K562 (cell line): ENCODE results near the gene MDFIC. TPM values are rescaled to one million over a fixed set of nuclear protein-coding genes. Genes with fewer than 3 reads are reported as not detected.

Experiments used
- ATF6 ChIP-seq: sonication (generic); formaldehyde crosslinking; IDR thresholded peaks from 2 replicates; pipeline ENCODE4 v1.4.0; 2020; ENCODE audit warnings: mild to moderate bottlenecking, missing genetic modification reagents
- HMGN3 ChIP-seq: IDR thresholded peaks from 2 replicates; pipeline ENCODE4 v1.6.1; 2011; ENCODE audit warnings: borderline replicate concordance, low read depth, mild to moderate bottlenecking, mixed read lengths, low read length; ENCODE audit not compliant: insufficient read length; ENCODE audit errors: extremely low read depth
- KDM5B ChIP-seq: fragments of 200-600 bp; sonication (generic); IDR thresholded peaks from 2 replicates; pipeline ENCODE4 v1.6.1; 2012; ENCODE audit warnings: low read depth, mild to moderate bottlenecking, moderate library complexity, low read length, control low read depth, inconsistent platforms; ENCODE audit not compliant: insufficient replicate concordance
- MEF2A ChIP-seq: IDR thresholded peaks from 2 replicates; pipeline ENCODE4 v1.6.1; 2011; ENCODE audit warnings: low read depth, mild to moderate bottlenecking, low read length, moderate library complexity; ENCODE audit not compliant: control insufficient read depth
- POLR2AphosphoS5 ChIP-seq: IDR thresholded peaks from 2 replicates; pipeline ENCODE4 v1.6.1; 2011; ENCODE audit warnings: mild to moderate bottlenecking, low read depth, low read length, moderate library complexity; ENCODE audit not compliant: control insufficient read depth, insufficient read depth
- POLR2G ChIP-seq: fragments of 200-400 bp; formaldehyde crosslinking; IDR thresholded peaks from 2 replicates; pipeline ENCODE4 v1.6.1; 2017; ENCODE audit warnings: low read depth, mild to moderate bottlenecking, antibody characterized with exemption, low read length, moderate library complexity
- PRPF4 ChIP-seq: fragments of 200-400 bp; formaldehyde crosslinking; IDR thresholded peaks from one replicate; pipeline ENCODE4 v1.6.1; 2017; ENCODE audit warnings: low read length, low read depth, mild to moderate bottlenecking; ENCODE audit not compliant: insufficient read depth, poor library complexity, severe bottlenecking
- RBM34 ChIP-seq: fragments of 200-400 bp; formaldehyde crosslinking; IDR thresholded peaks from 2 replicates; pipeline ENCODE4 v1.6.1; 2018; ENCODE audit warnings: low read length, borderline replicate concordance; ENCODE audit not compliant: insufficient read depth
- SAP30 ChIP-seq: fragments of 200-600 bp; sonication (generic); IDR thresholded peaks from 2 replicates; pipeline ENCODE4 v1.6.1; 2012; ENCODE audit warnings: borderline replicate concordance, low read depth, mild to moderate bottlenecking, moderate library complexity, low read length, control low read depth, inconsistent platforms; ENCODE audit not compliant: insufficient read depth, poor library complexity, severe bottlenecking
- SIN3B ChIP-seq: fragments of 450-650 bp; IDR thresholded peaks from 2 replicates; pipeline ENCODE4 v1.6.1; 2017; ENCODE audit warnings: low read depth, mild to moderate bottlenecking, moderate library complexity
- TCF7 ChIP-seq: sonication (generic); IDR thresholded peaks from 2 replicates; pipeline ENCODE4 v1.6.1; 2016; ENCODE audit warnings: antibody characterized with exemption, borderline replicate concordance
- U2AF1 ChIP-seq: fragments of 200-400 bp; formaldehyde crosslinking; optimal IDR thresholded peaks from 2 replicates; pipeline ENCODE3; 2017; ENCODE audit warnings: mild to moderate bottlenecking, low read depth, low read length, moderate library complexity
- polyA plus RNA-seq, 8 experiments: library from polyadenylated mRNA; depleted of rRNA in 4 of 8; stranded (reverse) in 5 of 8; unstranded in 3 of 8; fragments of >200 nt; fragmentation: Nextera tagmentation in 2 of 8; fragmentation: Illumina TruSeq in 1 of 8; extraction: Ambion mirVana in 2 of 8; extraction: Trizol in 1 of 8; gene quantifications; 2 replicates each; pipeline versions ENCODE4 v1.2.1 to v1.2.3, GENCODE V29; 2011 to 2014; ENCODE audit warnings: inconsistent platforms in 1 of 8, missing spikeins in 1 of 8
- total RNA-seq, 7 experiments: library from RNA; depleted of rRNA in 6 of 7; stranded (reverse); fragments of >200 nt in 6 of 7; fragmentation: Illumina TruSeq in 2 of 7; extraction: Trizol in 2 of 7; gene quantifications; 2 replicates each; pipeline versions ENCODE4 v1.2.1 to v1.2.3, GENCODE V29; 2011 to 2021; ENCODE audit warnings: low replicate concordance in 1 of 7
- TF ChIP-seq, protein P1 (sequence below): fragments of 250-450 bp; sonication (Bioruptor Pico); IDR thresholded peaks from 2 replicates; pipeline ENCODE4 v1.4.0; 2020

Gene MDFIC
- total and polyA plus RNA-seq, 9 of the 15 experiments (the other 6 are each of a cell fraction or from before 2014, with no cell fraction given): 0.13 to 0.24 TPM; not detected in 7

GRCh38 chr7:114953724-114954123 is 31.8 kb downstream of the MDFIC start (continued):
- TF ChIP-seq KDM5B: no peak
- no peak for TF ChIP-seq U2AF1
- TF ChIP-seq TCF7: no peak
- TF ChIP-seq MEF2A: no peak
- TF ChIP-seq HMGN3: no peak
- TF ChIP-seq ATF6 (CRISPR knock-in tag): no peak
- no peak for TF ChIP-seq SAP30
- no peak for TF ChIP-seq POLR2AphosphoS5
- TF ChIP-seq, protein P1, sequence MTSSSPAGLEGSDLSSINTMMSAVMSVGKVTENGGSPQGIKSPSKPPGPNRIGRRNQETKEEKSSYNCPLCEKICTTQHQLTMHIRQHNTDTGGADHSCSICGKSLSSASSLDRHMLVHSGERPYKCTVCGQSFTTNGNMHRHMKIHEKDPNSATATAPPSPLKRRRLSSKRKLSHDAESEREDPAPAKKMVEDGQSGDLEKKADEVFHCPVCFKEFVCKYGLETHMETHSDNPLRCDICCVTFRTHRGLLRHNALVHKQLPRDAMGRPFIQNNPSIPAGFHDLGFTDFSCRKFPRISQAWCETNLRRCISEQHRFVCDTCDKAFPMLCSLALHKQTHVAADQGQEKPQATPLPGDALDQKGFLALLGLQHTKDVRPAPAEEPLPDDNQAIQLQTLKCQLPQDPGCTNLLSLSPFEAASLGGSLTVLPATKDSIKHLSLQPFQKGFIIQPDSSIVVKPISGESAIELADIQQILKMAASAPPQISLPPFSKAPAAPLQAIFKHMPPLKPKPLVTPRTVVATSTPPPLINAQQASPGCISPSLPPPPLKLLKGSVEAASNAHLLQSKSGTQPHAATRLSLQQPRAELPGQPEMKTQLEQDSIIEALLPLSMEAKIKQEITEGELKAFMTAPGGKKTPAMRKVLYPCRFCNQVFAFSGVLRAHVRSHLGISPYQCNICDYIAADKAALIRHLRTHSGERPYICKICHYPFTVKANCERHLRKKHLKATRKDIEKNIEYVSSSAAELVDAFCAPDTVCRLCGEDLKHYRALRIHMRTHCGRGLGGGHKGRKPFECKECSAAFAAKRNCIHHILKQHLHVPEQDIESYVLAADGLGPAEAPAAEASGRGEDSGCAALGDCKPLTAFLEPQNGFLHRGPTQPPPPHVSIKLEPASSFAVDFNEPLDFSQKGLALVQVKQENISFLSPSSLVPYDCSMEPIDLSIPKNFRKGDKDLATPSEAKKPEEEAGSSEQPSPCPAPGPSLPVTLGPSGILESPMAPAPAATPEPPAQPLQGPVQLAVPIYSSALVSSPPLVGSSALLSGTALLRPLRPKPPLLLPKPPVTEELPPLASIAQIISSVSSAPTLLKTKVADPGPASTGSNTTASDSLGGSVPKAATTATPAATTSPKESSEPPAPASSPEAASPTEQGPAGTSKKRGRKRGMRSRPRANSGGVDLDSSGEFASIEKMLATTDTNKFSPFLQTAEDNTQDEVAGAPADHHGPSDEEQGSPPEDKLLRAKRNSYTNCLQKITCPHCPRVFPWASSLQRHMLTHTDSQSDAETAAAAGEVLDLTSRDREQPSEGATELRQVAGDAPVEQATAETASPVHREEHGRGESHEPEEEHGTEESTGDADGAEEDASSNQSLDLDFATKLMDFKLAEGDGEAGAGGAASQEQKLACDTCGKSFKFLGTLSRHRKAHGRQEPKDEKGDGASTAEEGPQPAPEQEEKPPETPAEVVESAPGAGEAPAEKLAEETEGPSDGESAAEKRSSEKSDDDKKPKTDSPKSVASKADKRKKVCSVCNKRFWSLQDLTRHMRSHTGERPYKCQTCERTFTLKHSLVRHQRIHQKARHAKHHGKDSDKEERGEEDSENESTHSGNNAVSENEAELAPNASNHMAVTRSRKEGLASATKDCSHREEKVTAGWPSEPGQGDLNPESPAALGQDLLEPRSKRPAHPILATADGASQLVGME (CRISPR knock-in tag): no peak
- no peak for TF ChIP-seq PRPF4
- TF ChIP-seq SIN3B: no peak
- TF ChIP-seq POLR2G: no peak
- TF ChIP-seq RBM34: no peak
